ENCODE results near the gene SLAMF6.

- TF ChIP-seq CTCF (IDR thresholded peaks at IDR 0.05), result peak; percentile 41; the same call in 1 of the 2 replicates
- no peak for TF ChIP-seq ZFX (IDR thresholded peaks at IDR 0.05; ENCODE audit: borderline replicate concordance)
Measured at GRCh38 chr1:160550572-160551034, 27.5 kb upstream of the SLAMF6 start.

All from 22Rv1 (cell line).